HG03439 (cell line): ENCODE data around the gene TMEM240.
"Not testable (repeated sequence)": the region's sequence is repeated elsewhere in the genome, so short reads cannot be mapped to it uniquely, and the experiment has no call there.

Experiments used
- ATAC-seq: cut with Tn5 transposase; IDR thresholded peaks from one replicate; pipeline ENCODE4 v1.9.1; 2021; ENCODE audit warnings: mild to moderate bottlenecking, moderate library complexity; ENCODE audit not compliant: unreplicated experiment

Gene TMEM240

GRCh38 chr1:1541956-1542765 is 1.7 kb upstream of the TMEM240 start:
- no peak for ATAC-seq

GRCh38 chr1:1540818-1541628 is 599 bp upstream of the TMEM240 start:
- no peak for ATAC-seq

DNA sequence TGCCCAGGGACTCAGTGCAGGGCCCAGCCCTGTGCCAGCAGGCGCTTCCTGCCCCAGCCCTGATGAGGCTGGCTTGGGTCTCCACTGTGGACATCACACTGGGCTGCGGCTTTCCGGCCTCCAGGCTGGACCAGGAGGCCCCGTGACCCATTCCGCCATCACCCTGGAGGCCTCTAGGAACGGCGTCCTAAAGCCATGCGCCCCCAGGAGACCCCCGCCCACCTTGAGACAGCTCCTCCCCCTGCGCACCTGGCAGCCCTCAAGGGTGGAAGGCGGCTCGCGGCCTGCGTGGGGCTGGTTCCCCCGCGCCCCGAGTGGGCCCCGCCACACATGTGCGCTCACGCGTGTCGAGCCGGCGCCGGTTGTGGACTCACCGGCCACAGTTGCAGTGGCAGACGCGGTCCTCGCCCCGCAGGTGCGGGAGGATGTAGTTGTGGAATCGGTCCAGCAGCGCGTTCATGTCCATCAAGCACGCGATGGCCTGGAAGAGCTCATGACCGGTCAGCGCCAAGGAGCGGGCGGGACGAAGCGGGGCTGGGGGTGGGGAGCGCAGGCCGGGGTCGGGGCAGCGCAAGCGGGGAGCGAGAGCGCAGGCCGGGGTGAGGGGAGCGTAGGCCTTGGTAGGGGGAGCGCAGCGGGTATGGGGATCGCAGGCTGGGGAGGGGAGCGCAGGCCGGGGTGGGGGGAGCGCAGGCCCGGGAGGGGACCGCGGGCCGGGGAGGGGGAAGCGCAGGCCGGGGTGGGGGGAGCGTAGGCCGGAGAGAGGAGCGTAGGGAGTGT is 924 bp downstream of the TMEM240 start:
- ATAC-seq, result no peak

DNA sequence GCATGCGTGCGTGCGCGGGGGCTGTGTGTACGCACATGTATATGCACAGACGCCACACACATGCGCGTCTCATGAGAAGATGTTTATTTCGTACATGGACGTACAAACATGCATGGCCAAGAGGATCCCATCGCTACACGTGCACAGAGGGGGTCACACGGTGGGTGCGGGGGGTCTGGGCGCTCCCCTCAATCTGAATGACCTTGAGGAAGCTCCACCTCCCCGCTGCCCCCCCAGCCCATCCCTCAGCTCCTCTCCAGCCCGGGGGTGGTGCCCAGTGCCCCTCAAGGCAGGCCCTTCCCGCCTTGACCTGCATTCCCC is 1.5 kb downstream of the TMEM240 start:
- no peak for ATAC-seq

DNA sequence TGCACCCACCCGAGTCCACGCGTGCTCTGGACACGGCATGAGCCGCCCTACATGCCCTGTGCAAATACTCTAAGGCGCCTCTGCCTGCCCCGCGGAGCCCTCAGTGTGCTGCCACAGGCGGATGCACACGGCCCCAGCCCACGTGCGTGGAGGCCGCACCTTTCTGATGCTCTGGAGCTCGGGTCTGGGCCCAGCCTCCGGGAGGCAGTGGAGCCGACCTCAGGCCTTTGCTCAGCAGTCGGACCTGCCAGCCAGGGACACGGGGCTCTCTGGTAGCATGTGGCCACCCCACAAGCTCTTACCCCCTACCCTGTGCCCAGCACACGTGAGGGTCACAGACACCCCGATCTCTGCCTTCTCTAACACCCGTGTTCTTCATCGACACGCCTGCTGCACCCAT is 2.1 kb downstream of the TMEM240 start:
- no peak for ATAC-seq

DNA sequence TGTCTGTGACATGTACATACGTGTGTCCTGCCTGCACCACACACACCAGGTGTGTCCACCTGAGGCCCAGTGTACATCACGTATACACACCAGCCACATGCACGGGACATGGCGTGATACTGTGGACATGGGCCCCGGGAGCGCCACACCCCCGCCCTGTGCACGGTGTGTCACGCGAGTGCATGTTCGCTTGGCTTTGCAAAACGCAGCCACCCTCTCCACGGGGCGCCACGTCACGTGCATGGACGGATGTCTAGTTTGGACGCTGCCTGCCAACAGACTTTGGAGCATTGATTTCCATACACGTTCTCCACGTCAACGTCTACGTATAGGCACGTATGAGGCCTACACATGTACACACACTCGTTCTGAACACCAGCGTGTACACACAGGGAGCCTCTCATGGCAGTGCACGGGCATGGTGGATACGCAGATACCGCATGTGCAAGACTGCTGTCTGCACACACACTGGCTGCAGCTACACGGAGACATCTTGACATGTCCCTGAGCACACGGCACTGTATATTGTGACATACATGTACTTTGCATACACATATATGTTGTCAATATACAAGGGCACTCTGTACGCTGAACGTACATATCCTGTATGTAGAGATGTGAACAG is 2.7 kb downstream of the TMEM240 start:
- no peak for ATAC-seq

DNA sequence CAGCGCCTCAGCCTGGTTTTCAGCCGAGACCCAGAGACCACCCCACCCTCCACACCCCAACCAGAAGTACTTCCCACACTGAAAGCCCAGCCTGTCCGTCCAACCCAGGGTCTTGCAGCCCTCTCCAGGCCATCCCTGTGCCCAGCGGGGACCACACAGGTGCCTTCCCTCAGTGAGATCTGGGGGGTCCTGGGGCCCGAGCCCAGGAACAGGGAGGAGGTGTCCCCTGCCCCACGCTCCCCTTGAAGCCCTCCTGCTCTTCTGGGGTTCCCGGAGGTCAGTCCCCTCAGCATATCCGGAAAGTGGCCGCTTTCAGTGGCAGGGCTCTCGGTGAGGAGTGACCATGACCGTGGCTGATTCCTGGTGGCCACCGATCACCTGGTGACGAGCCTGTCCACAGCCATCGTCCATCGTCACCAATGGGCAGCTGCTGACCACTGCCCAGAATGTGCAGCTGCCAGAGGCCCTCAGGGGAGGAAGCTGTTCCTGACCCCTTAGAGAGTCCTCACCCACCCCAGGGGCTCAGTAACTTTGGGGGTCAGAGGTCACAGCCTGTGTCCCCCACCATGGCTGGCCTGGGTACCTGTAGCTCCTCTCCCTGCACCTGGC is 3.4 kb downstream of the TMEM240 start:
- ATAC-seq, result no peak

GRCh38 chr1:1536019-1536937 is 4.1 kb downstream of the TMEM240 start:
- no peak for ATAC-seq

GRCh38 chr1:1535201-1536018 is 5.0 kb downstream of the TMEM240 start:
- no peak for ATAC-seq

DNA sequence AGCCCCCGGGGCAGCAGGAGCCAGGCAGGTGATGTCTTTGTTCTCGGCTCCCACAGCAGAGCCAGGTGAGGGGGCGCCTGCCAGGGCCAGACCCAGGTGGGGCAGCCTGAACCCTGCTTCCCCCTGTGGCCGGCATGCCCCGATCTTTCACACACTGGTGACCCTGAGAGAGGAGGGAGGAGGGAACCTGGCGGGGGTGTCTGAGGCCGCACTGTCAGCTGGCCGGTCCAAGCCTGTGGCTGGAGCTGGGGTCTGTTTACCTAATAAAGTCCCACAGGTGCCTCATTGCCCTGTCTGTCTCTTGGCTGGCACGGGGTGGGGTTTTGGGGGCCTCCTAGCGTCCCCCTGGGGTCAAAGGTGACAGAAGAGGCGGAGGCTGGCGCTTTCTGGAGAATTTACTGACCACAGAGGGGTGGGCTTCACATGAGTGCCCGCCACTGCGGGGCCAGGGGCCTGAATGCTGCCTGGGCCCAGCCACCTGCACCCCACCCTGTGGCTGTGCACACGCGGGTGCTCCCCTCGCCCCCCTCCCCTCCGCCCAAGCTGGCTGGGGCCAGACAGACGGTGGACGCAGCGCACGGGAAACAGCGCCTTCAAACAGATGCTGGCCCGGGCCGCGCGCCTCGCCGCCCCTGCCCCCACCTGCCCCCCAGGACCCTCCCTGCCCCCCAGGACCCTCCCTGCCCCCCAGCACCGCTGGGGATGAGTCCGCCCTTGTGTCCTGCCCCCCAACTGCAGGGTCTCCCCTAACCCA is 5.8 kb downstream of the TMEM240 start:
- ATAC-seq, result no peak

DNA sequence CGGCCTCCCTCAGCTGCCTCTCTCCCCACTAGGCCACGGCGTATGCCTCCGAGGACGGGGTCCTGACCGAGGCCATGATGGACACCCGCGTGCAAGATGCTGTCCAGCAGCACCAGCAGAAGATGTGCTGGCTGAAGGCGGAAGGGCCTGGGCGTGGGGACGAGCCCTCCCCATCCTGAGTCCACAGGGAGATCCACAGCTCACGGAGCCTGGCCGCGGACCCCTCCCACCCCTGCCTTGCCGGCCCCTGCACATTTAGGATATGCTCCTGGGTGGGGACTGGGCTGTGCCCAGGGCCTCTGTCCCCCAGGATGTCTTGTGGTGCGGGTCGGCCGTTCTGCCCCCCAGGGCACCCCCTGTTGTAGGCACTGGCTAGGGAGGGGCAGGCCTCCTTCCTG is 6.5 kb downstream of the TMEM240 start:
- not testable (repeated sequence) for ATAC-seq

GRCh38 chr1:1533176-1533893 is 7.1 kb downstream of the TMEM240 start:
- ATAC-seq, result not testable (repeated sequence)

- no peak for ATAC-seq
These were observed 8.5 kb downstream of the TMEM240 start for GRCh38 chr1:1531947-1532346.

DNA sequence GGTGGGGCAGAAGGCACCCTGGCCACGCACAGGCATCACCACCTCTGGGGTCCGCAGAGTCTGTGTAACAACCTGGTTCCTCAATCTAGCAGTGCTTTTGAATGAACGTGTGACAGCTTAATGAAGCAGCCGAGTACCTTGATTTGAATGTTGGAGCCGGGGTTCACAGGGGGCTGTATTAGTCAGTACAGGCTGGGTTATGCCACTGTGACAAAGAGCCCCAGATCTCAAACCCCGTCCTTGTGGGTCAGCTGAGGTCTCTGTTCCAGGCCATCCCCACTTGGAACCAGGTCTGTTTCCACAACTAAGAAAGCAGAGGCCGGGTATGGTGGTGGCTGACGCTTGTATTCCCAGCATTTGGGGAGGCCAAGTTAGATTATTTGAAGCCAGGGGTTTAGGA is 10.5 kb downstream of the TMEM240 start:
- no peak for ATAC-seq

GRCh38 chr1:1529321-1529720 is 11.1 kb downstream of the TMEM240 start:
- no peak for ATAC-seq

- no peak for ATAC-seq
These were observed 11.8 kb downstream of the TMEM240 start for GRCh38 chr1:1528301-1529267.
